Measurements from ENCODE around the gene CCDC172.
"Not testable (repeated sequence)": the region's sequence is repeated elsewhere in the genome, so short reads cannot be mapped to it uniquely, and the experiment has no call there.

CCDC172 gene

DNA sequence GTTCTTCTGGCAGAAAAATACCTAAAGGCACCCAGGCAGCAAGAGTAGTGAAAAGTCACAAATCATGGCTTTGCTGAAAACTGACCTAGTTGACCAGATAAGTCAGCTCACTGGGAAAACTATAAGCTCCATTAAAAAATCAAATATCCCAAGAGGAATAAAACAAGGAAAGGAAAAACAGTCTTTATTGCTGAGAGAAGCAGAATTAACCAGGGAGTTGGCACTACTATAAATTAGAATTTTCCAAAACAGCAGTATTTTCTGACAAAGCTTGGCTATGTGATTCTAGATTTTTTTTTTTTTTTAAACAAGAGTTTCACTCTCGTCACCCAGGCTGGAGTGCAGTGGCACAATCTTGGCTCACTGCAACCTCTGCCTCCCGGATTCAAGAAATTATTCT, 12.6 kb downstream of the CCDC172 start:
- no peak for DNase-seq (ENCODE audit: low read depth in 2 of 2)

DNA sequence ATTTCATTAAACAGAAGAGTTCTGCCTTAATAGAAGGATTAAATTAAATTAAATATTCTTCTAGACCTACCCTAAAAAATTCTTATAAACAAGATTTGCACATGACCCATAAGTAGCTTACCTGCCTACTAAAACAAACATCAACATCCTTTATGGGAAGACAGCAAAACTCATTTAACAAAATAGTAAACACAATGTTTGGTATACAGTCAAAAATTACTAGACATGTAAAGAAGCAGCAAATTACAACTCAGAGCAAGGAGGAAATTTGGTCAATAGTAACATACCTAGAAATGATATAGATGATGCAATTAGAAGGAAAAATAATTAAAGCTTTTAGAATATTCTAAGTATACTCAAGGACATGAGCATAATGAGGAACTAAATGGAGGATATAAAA, 27.9 kb downstream of the CCDC172 start:
- no peak for DNase-seq (ENCODE audit: low read depth in 2 of 2)

DNA sequence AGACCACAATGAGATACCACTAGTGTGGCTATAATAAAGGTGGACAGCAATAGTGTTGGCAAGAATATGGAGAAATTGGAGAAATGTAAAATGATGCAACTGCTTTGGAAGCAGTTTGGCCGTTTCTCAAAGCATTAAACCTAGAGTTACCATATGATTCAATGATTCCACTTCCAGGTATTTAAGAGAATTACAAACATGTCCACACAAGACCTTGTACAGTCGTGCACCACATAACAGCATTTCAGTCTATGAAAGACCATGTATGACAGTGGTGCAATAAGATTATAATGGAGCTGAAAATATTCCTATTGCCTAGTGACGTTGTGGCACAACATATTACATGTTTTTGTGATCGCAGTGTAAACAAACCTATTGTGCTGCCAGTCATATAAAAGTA, 29.6 kb downstream of the CCDC172 start:
- no peak for DNase-seq (ENCODE audit: low read depth in 2 of 2)

- no peak for DNase-seq (ENCODE audit: low read depth in 2 of 2)
Measured at GRCh38 chr10:116355341-116355740, 31.1 kb downstream of the CCDC172 start.

GRCh38 chr10:116356833-116357232, 32.6 kb downstream of the CCDC172 start:
- DNase-seq (ENCODE audit: low read depth in 2 of 2): no peak

- DNase-seq (ENCODE audit: low read depth in 2 of 2): no peak
Measured at GRCh38 chr10:116364868-116365267, 40.6 kb downstream of the CCDC172 start.

DNA sequence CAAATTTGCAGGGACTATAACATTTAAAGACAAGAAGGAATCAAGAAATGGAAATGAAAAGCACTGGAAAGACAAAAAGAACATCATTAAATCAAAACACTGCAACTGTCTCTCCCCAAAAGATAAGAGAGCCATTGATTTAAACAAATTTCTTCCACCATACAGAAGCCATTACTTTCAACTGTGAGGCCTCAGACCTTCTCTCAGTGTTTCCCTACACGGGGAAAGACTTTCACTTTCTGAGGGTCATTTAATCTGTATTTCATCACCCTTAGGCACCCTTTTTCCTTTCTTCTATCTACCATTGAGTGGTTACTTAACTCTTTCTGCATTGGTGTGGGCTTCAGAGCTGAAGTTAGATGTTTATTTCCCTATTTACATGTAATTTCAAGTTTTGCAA, 47.5 kb downstream of the CCDC172 start:
- no peak for DNase-seq (ENCODE audit: low read depth in 2 of 2)

DNA sequence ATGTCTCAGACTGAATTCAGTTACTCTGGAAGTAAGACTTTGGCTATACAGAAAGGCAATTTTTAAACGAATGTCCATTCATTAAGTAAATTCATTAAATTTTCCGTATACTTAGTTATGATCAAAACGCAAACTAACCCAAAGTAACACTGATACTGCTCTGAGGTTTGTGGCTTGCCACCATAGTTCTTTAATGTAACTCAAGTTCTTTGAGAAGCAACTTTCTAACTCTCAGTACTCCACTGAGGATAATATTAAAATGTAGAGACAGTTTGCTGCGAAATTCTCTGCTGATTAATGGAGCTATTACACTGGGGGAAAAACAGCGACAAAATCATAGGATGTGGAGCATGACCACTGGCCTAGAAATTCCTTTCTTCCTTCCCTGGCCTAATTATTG, 58.0 kb downstream of the CCDC172 start:
- DNase-seq (ENCODE audit: low read depth in 2 of 2): no peak

- no peak for DNase-seq (ENCODE audit: low read depth in 2 of 2)
Measured at GRCh38 chr10:116385311-116385710, 61.1 kb downstream of the CCDC172 start.

DNA sequence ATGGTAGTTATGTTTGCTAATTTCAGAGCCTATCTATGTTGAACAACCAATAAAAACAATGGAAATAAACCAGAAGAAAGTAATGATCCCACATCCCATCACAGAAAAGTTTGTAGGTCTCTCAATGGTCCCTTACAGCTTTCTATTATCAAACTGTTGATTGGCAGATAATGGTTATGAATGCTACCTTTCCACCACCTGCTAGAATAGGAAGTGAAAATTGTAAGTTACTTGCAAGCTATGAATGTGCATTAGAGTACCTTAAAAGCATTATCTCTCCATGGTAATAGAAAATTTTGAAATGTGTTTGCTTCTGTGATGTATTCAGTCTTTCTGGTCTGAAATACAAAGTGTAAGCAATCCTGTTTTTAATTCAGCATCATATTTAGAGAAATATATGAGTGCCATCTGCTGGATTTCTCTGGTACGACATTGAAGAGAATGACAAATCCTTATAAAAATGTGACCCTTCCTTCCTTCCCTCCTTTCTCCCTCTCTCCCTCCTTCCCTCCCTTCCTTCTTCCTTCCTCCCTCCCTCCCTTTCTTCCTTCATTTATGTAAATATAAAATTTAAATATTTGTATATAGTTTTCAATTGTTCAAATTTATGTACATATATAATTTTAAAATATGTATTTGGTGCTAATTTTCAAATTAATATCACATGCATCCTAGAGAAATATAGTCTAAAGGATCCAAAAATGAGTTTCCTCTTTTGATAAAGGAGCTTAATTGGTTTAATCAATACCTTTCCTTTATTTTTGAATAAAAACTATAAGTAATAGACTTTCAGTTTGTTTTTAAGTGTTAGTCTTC, 62.0 kb downstream of the CCDC172 start:
- DNase-seq (ENCODE audit: low read depth in 2 of 2): no peak

DNA sequence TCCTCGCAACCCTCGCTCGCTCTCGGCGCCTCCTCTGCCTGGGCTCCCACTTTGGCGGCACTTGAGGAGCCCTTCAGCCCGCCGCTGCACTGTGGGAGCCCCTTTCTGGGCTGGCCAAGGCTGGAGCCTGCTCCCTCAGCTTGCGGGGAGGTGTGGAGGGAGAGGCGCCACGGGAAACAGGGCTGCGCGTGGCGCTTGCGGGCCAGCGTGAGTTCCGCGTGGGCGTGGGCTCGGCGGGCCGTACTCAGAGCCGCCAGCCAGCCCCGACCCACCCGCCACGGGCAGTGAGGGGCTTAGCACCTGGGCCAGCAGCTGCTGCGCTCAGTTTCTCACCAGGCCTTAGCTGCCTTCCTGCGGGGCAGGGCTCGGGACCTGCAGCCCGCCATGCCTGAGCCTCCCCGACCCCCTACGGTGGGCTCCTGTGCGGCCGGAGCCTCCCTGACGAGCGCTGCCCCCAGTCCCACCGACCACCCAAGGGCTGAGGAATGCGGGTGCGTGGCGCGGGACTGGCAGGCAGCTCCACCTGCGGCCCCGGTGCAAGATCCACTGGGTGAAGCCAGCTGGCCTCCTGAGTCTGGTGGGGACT, 69.1 kb downstream of the CCDC172 start:
- DNase-seq (ENCODE audit: low read depth in 2 of 2): not testable (repeated sequence)

GRCh38 chr10:116395223-116395985, 71.2 kb downstream of the CCDC172 start:
- no peak for DNase-seq (ENCODE audit: low read depth in 2 of 2)

GRCh38 chr10:116398224-116398623, 74.0 kb downstream of the CCDC172 start:
- DNase-seq (ENCODE audit: low read depth in 2 of 2): no peak

DNA sequence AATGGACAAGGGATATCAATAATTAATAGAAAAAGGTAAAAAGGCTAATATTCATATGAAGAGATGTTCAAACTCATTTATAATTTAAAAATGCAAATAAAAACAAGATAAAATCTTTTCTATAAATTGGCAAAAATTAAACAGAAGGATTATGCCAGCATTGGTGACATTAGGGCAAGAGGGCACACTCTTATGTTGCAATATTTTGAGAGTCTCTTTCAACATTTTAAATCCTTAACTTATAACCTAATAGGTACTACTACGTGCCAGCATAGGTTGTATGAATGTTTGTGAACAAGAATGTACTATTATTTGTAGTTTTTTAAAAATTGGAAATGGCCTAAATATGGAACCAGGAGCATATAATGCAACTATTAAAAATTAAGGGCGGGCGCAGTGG, 78.6 kb downstream of the CCDC172 start:
- no peak for DNase-seq (ENCODE audit: low read depth in 2 of 2)

DNA sequence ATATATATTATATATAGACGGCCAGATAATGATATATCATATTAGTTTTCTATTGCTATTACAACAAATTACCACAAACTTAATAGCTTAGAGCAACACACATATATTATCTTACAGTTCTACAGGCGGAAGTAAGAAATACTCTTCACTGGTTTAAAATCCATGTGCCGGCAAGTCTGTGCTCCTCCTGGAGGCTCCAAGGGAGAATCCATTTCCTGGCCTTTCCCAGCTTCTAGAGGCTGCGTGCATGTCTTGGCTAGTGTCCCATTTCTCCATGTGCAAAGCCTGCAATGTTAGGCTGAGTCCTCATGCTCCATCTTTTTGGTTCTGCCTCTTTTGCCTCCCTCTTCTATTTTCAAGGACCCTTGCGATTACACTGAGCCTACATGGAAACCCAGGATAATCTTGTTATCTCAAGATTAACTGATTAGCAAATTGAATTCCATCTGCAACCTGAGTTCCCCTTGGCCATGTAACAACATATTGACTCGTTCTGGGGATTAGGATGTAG, 79.5 kb downstream of the CCDC172 start:
- no peak for DNase-seq (ENCODE audit: low read depth in 2 of 2)

GRCh38 chr10:116408719-116409118, 84.5 kb downstream of the CCDC172 start:
- no peak for DNase-seq (ENCODE audit: low read depth in 2 of 2)

GRCh38 chr10:116410351-116410750, 86.1 kb downstream of the CCDC172 start:
- DNase-seq (ENCODE audit: low read depth in 2 of 2): no peak

DNA sequence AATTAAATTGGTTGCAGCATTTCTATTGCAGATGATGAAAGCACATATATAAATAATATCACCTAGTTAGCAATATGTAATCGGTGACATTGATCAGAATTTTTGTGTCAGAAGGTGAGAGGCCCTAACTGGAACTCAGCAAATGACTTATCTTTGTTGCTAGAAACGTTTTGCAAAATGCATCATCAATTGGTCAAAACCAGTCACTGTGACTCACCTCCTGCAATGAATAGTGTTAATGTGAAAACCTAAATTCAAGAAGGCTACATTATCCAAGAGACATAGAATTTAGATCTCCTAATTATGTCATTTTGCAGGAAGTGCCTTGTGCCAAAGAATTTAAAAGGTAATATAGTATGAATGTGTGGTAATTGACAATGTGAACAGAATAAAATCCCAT, 93.6 kb downstream of the CCDC172 start:
- no peak for DNase-seq (ENCODE audit: low read depth in 2 of 2)

DNA sequence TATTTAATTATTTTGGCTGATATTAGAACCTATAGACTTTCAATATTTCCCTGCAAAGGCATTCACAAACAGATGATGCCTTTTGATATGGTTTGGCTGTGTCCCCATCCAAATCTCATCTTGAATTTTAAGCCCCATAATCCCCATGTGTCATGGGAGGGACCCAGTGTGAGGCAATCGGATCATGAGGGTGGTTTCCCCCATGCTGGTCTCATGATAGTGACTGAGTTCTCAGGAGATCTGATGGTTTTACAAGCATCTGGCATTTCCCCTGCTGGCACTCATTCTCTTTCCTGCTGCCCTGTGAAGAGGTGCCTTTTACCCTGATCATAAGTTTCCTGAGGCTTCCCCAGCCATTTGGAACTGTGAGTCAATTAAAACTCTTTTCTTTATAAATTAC, 94.1 kb downstream of the CCDC172 start:
- DNase-seq (ENCODE audit: low read depth in 2 of 2): no peak

GRCh38 chr10:116421815-116422214, 97.6 kb downstream of the CCDC172 start:
- no peak for DNase-seq (ENCODE audit: low read depth in 2 of 2)

DNA sequence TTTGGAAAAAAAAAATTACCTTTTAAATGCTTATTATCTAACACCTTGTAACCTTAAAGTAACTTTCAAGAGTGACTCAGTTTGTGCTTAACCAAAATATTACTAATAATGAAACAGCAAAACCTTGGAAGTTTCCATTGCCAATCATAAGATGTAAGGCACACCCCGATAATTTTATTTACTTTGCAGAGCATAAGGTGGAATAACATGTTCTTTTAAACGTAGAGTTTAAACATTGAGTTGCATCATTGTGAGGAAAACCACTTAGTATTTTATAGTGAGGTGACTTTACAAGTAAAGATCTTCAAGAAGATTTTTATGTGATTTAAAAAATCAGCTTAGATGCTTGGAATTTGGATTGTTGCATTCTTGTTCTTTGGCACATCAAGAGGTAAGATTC, 103.4 kb downstream of the CCDC172 start, which contains the start of gene PNLIPRP3:
TSS of gene PNLIPRP3 (plus strand) at position 177 of the 400 bp plus-strand sequence. CDS start at position 343, 166 bp downstream.
- DNase-seq (ENCODE audit: low read depth in 2 of 2): no peak

DNA sequence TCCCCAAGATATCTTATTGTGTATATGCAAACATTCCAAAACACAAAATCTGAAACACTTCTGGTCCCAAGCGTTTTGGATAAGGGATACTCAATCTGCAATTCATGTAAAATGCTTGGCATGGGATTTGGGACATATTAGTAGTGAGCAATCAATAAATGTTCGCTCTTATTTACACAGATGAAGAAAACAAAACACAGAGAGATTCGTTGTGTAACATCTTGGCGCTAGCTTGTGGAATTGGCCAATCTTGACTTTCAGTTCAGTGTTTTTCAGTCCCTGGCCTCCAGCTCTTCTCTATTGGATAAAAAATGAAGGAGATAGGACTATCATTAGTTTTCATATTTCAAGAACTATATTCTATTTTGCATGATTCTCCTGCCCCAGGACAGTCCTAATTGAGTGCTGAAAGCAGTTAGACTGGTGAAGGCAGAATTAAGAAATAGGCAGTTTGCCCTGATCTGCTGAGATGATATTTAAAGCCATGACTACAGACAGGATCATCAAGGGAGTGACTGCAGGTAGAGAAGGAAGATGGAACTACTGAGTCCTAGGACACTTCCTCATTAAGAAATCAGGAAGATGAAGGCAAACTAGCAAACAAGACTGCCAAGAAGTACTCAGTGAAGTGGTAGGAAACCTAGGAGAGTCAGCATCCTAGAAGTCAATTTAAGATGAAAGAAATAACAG, 105.2 kb downstream of the CCDC172 start:
- DNase-seq (ENCODE audit: low read depth in 2 of 2): no peak

All from stimulated activated CD4-positive, alpha-beta T cell treated with anti-CD3 and anti-CD28 coated beads, Interleukin-1b, Interleukin-23, amount 100 ng/mL, for 4 hours (primary cell).